NCI-H1092 treated with DMSO at 0.1 percent for 48 hours (cell line): ENCODE results near the gene SACM1L.
A peak's percentile ranks its signal among the peaks of the same experiment; 100 is the strongest.

Experiments
- DNase-seq: peaks from one replicate; lab custom pipeline; 2025; lab: John Stamatoyannopoulos, UW

The SACM1L gene

GRCh38 chr3:45771166-45771775 lies 82.1 kb downstream of the SACM1L start:
- DNase-seq, result no peak

GRCh38 chr3:45771831-45772230 lies 82.6 kb downstream of the SACM1L start:
- DNase-seq, result no peak

- DNase-seq, result no peak
These were observed 83.3 kb downstream of the SACM1L start for GRCh38 chr3:45772341-45773035.

- no peak for DNase-seq
These were observed 83.9 kb downstream of the SACM1L start for GRCh38 chr3:45773072-45773471.

GRCh38 chr3:45773714-45774449 lies 84.7 kb downstream of the SACM1L start:
- DNase-seq, result no peak

GRCh38 chr3:45774581-45775521 lies 85.7 kb downstream of the SACM1L start:
- DNase-seq, result no peak

- DNase-seq, result no peak
These were observed 86.5 kb downstream of the SACM1L start for GRCh38 chr3:45775571-45776300.

GRCh38 chr3:45776301-45776595 lies 87.1 kb downstream of the SACM1L start:
- DNase-seq, result no peak

GRCh38 chr3:45776611-45777010 lies 87.4 kb downstream of the SACM1L start:
- DNase-seq, result peak; percentile 73

- DNase-seq, result no peak
These were observed 88.0 kb downstream of the SACM1L start for GRCh38 chr3:45777111-45777745.

- no peak for DNase-seq
These were observed 88.7 kb downstream of the SACM1L start for GRCh38 chr3:45777746-45778386.

GRCh38 chr3:45778761-45779201 lies 89.6 kb downstream of the SACM1L start:
- DNase-seq, result no peak

- no peak for DNase-seq
These were observed 90.8 kb downstream of the SACM1L start for GRCh38 chr3:45779746-45780735.

GRCh38 chr3:45781271-45781670 lies 92.1 kb downstream of the SACM1L start:
- DNase-seq, result no peak

GRCh38 chr3:45781841-45782240 lies 92.6 kb downstream of the SACM1L start:
- no peak for DNase-seq

GRCh38 chr3:45782381-45782780 lies 93.2 kb downstream of the SACM1L start:
- DNase-seq, result no peak

- DNase-seq, result no peak
These were observed 94.5 kb downstream of the SACM1L start for GRCh38 chr3:45783667-45784066.

GRCh38 chr3:45785605-45786150 lies 96.5 kb downstream of the SACM1L start:
- no peak for DNase-seq
